ENCODE data around the gene RDH5. TPM values are rescaled to one million over a fixed set of nuclear protein-coding genes. Genes with fewer than 3 reads are reported as not detected.
A peak's percentile ranks its signal among the peaks of the same experiment; 100 is the strongest.

The RDH5 gene
- total RNA-seq (2014; rRNA removed) (4.6 and 5.1 TPM in 2 replicates), Bru-seq, nascent RNA (percentile 56 among the genes with signal in this experiment), BruChase-seq, experiment 1, labeled RNA remaining after a 6-hour chase (percentile 49 among the genes with signal in this experiment), BruChase-seq, experiment 2, labeled RNA remaining after a 2-hour chase (percentile 65 among the genes with signal in this experiment)
- long read RNA-seq, partial matches to known transcripts: 1 of 4 reads
- long read RNA-seq, other reads (novel, unspliced or antisense): 0 of 4 reads

DNA sequence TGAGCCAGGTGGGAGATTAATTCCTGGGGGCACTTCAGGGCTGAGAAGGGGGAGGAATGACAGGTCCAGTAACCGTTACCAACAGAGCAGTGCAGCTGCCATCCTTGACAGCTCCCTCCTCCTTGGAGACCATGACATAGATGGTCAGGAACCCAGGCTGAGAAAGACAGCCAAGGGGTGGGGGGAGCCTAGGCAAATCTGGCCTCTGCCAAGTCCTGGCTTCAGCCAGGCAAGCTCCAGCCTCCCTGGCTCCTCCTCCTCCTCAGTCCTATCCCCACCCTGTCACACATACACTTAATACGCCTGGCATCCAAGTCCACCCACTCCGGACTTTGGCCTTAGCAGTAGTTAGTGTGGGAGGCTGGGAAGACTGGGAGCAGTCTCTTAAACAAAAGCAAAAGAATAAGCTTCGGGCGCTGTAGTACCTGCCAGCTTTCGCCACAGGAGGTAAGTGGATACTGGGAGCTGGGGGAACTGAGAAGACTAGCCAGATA lies at the start of gene RDH5:
RDH5 (plus strand) TSS at position 323 of the 494 bp plus-strand sequence. CDS start 792 bp downstream, outside the sequence.
- no peak within 1 kb of the TSS for H3K9ac ChIP-seq (ENCODE audit: low read length)
- H3K27ac ChIP-seq (ENCODE audit: low read length): peak within 1 kb of the TSS; percentile 52
- H3K4me1 ChIP-seq (ENCODE audit: insufficient read depth, low read length): peaks cover 72% of the 10 kb centered on the region
- intact Hi-C loops (cut with micrococcal nuclease): no loop called here
- TF ChIP-seq EZH2 (IDR thresholded peaks at IDR 0.05; ENCODE audit: low read length, unreplicated experiment) (no peak), EZH2phosphoT487 (IDR thresholded peaks at IDR 0.05; ENCODE audit: borderline replicate concordance, low read length) (no peak)
- TF ChIP-seq, protein P1, sequence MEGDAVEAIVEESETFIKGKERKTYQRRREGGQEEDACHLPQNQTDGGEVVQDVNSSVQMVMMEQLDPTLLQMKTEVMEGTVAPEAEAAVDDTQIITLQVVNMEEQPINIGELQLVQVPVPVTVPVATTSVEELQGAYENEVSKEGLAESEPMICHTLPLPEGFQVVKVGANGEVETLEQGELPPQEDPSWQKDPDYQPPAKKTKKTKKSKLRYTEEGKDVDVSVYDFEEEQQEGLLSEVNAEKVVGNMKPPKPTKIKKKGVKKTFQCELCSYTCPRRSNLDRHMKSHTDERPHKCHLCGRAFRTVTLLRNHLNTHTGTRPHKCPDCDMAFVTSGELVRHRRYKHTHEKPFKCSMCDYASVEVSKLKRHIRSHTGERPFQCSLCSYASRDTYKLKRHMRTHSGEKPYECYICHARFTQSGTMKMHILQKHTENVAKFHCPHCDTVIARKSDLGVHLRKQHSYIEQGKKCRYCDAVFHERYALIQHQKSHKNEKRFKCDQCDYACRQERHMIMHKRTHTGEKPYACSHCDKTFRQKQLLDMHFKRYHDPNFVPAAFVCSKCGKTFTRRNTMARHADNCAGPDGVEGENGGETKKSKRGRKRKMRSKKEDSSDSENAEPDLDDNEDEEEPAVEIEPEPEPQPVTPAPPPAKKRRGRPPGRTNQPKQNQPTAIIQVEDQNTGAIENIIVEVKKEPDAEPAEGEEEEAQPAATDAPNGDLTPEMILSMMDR (conservative IDR thresholded peaks at IDR 0.05; ENCODE audit: low read depth, low read length): no peak
- H3K27me3 ChIP-seq (ENCODE audit: low read length): no peaks in the 10 kb centered on the region
- no peaks in the 10 kb centered on the region for H4K20me1 ChIP-seq (ENCODE audit: low read length)
- H3K4me3 ChIP-seq (ENCODE audit: low read length): peak within 1 kb of the TSS; percentile 31; the same call in 1 of the 2 replicates
- ATAC-seq (peak; percentile 5), DNase-seq (peak; percentile 69)
- H3K9me3 ChIP-seq (ENCODE audit: low read length): no peaks in the 10 kb centered on the region
- H3F3A ChIP-seq (ENCODE audit: low read length, unreplicated experiment): no peaks in the 10 kb centered on the region
- BruUV-seq (replicated peaks): no TSS peak
- no peaks in the 10 kb centered on the region for H3K79me2 ChIP-seq (ENCODE audit: low read length)
- H3K9me2 ChIP-seq (replicated peaks; ENCODE audit: low read length): no peaks in the 10 kb centered on the region
- POLR2A ChIA-PET (ENCODE audit: unreplicated experiment): interaction anchor here (0.6 to 1.7 kb wide), 3 partner anchors 9 to 39 kb away, joined by 3 to 18 read pairs (median 3); a partner anchor contains a TSS
- CTCF ChIA-PET: interaction anchor here (0.6 to 2.9 kb wide), 5 partner anchors 9 to 992 kb away, joined by 3 to 50 read pairs (median 7); partner anchors contain the start of gene CD63
- no peak within 1 kb of the TSS for H2AFZ ChIP-seq (ENCODE audit: low read length)
- H3K36me3 ChIP-seq (ENCODE audit: low read depth, low read length): peaks cover 15% of the 10 kb centered on the region
- peak within 1 kb of the TSS; percentile 68 for H3K4me2 ChIP-seq (ENCODE audit: low read length)

GRCh38 chr12:55671746-55672145 lies 48.4 kb upstream of the RDH5 start:
- CTCF ChIA-PET: no interaction called here

More at GRCh38 chr12:55671746-55672145, 48.4 kb upstream of the RDH5 start:
- Histone ChIP-seq H3K27me3 (ENCODE audit: low read length) (no peaks in the 10 kb centered on the region), H3K4me1 (ENCODE audit: insufficient read depth, low read length) (no peaks in the 10 kb centered on the region), H2AFZ (ENCODE audit: low read length) (no peak overlapping the region), H3F3A (ENCODE audit: low read length, unreplicated experiment) (no peaks in the 10 kb centered on the region), H4K20me1 (ENCODE audit: low read length) (no peaks in the 10 kb centered on the region), H3K36me3 (ENCODE audit: low read depth, low read length) (no peaks in the 10 kb centered on the region), H3K79me2 (ENCODE audit: low read length) (no peaks in the 10 kb centered on the region), H3K9me3 (ENCODE audit: low read length) (no peaks in the 10 kb centered on the region), H3K27ac (ENCODE audit: low read length) (no peak overlapping the region), H3K9me2 (replicated peaks; ENCODE audit: low read length) (0 out of 2 replicates have a peak, but pooled peaks cover 3% of the 10 kb centered on the region), H3K4me3 (ENCODE audit: low read length) (no peak overlapping the region), H3K4me2 (ENCODE audit: low read length) (no peak overlapping the region), H3K9ac (ENCODE audit: low read length) (no peak overlapping the region)
- DNase-seq: no peak
- no peak for ATAC-seq
- no TSS peak for BruUV-seq (replicated peaks)
- intact Hi-C loops (cut with micrococcal nuclease): no loop called here
- POLR2A ChIA-PET (ENCODE audit: unreplicated experiment): no interaction called here
- TF ChIP-seq EZH2phosphoT487 (IDR thresholded peaks at IDR 0.05; ENCODE audit: borderline replicate concordance, low read length) (no peak), EZH2 (IDR thresholded peaks at IDR 0.05; ENCODE audit: low read length, unreplicated experiment) (no peak)
- TF ChIP-seq, protein P1 (conservative IDR thresholded peaks at IDR 0.05; ENCODE audit: low read depth, low read length): no peak

Data from PC-3 (cell line).